Calu3 (cell line): ENCODE results near the gene RNF224. TPM values are rescaled to one million over a fixed set of nuclear protein-coding genes. Genes with fewer than 3 reads are reported as not detected.

Experiments
- BruUV-seq: library from RNA; stranded (reverse); fragments of 400-500 nt; replicated peaks from 2 replicates; lab custom pipeline; 2021; lab: Mats Ljungman, UMichigan
- CTCF ChIA-PET: fragments of 300-600 bp; sonication (Branson Sonifier 250); formaldehyde crosslinking; loops from one replicate; lab custom pipeline; 2022; ENCODE audit warnings: antibody characterized with exemption; lab: Charles Lee
- DNase-seq: peaks from one replicate; pipeline ENCODE4 v3.0.0; 2022
- H3K27ac Mint-ChIP-seq: one replicate; pipeline ENCODE4 v1.8.0; 2022; ENCODE audit warnings: mixed read lengths; ENCODE audit not compliant: unreplicated experiment
- H3K27me3 Mint-ChIP-seq: one replicate; pipeline ENCODE4 v1.8.0; 2022; ENCODE audit warnings: mixed read lengths; ENCODE audit not compliant: unreplicated experiment
- H3K36me3 Mint-ChIP-seq: one replicate; pipeline ENCODE4 v1.8.0; 2022; ENCODE audit warnings: mild to moderate bottlenecking, moderate library complexity, mixed read lengths; ENCODE audit not compliant: insufficient read depth, unreplicated experiment
- H3K4me1 Mint-ChIP-seq: one replicate; pipeline ENCODE4 v1.8.0; 2022; ENCODE audit warnings: mild to moderate bottlenecking, low read depth, mixed read lengths; ENCODE audit not compliant: unreplicated experiment
- H3K4me3 Mint-ChIP-seq: one replicate; pipeline ENCODE4 v1.8.0; 2022; ENCODE audit warnings: mild to moderate bottlenecking, low read depth, moderate library complexity, mixed read lengths; ENCODE audit not compliant: unreplicated experiment
- H3K9me3 Mint-ChIP-seq: one replicate; pipeline ENCODE4 v1.8.0; 2022; ENCODE audit warnings: low read depth, mixed read lengths; ENCODE audit not compliant: unreplicated experiment
- CTCF ChIP-seq: fragments of 200-600 bp; IDR thresholded peaks from one replicate; pipeline ENCODE4 v1.8.0; 2022; ENCODE audit warnings: antibody characterized with exemption; ENCODE audit not compliant: unreplicated experiment
- intact Hi-C: fragments of 100-400 bp; cut with micrococcal nuclease; formaldehyde crosslinking; loops from one replicate; pipeline ENCODE4 v1.10.0; 2022; ENCODE audit not compliant: unreplicated experiment
- total RNA-seq: library from RNA; stranded (reverse); gene quantifications from 2 replicates; pipeline ENCODE4 v1.2.3, GENCODE V29; 2022

The RNF224 gene
- total RNA-seq, 1 experiment from 2014 or later, result 1.6 TPM

GRCh38 chr9:137247135-137247915, 20.0 kb downstream of the RNF224 start:
- no TSS peak for BruUV-seq
- no peak overlapping the region for H3K4me3 Mint-ChIP-seq
- DNase-seq, result no peak
- CTCF ChIA-PET, result no interaction called here
- no peaks in the 10 kb centered on the region for H3K9me3 Mint-ChIP-seq
- no peaks in the 10 kb centered on the region for H3K27me3 Mint-ChIP-seq
- TF ChIP-seq CTCF, result no peak
- intact Hi-C loops, result no loop called here
- peaks cover 9% of the 10 kb centered on the region for H3K4me1 Mint-ChIP-seq
- H3K27ac Mint-ChIP-seq, result no peak overlapping the region
- H3K36me3 Mint-ChIP-seq, result peaks cover 41% of the 10 kb centered on the region

- H3K36me3 Mint-ChIP-seq, result peaks cover 36% of the 10 kb centered on the region
- no peak overlapping the region for H3K27ac Mint-ChIP-seq
- peaks cover 9% of the 10 kb centered on the region for H3K4me1 Mint-ChIP-seq
- H3K27me3 Mint-ChIP-seq, result no peaks in the 10 kb centered on the region
- H3K9me3 Mint-ChIP-seq, result no peaks in the 10 kb centered on the region
- TF ChIP-seq CTCF, result no peak
- no TSS peak for BruUV-seq
- no peak overlapping the region for H3K4me3 Mint-ChIP-seq
- intact Hi-C loops, result no loop called here
- CTCF ChIA-PET, result no interaction called here
- DNase-seq, result no peak
Measured at GRCh38 chr9:137247916-137248175, 20.5 kb downstream of the RNF224 start.

DNA sequence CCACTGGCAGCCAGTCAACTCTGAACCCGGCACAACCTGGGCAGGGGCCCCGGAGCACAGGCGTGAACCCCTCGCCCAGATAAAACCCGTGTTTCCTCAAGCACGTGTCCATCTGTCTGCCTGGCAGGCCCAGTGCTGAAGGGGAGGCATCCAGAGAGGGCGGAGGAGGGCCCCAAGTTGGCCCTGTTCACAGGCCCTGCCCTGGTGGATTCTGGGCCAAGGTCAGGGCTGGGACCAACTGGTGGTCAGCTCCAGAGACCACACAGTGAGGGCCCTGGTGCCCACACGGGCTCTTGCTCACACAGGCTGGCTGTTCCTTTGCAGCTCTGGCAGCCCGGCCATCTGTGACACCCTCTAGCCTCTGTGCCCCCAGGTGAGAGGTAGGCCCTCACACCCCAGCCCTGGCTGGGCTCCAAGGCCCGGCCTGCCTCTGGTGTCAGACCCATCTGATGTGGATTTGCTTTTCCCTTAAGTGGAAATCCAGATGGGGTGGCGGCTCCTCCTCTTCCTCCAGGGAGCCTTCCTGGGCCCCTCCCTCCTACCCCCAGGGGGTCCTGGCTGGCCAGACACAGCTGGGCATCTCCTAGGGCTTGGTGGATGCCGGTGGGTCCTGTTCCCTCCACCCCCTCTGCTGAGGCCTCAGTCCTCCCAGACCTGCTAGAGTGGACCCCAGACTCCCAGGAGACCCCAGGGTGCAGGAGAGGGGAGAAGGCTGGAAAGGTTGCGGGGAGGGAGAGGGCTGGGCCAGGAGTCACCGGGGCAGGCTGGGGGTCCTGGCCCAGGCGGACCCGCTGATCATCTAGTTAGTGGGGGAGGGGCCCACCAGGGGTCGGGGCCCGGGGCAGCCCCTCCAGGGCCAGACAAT, 23.3 kb downstream of the RNF224 start:
- TF ChIP-seq CTCF, result no peak
- H3K36me3 Mint-ChIP-seq, result peaks cover 28% of the 10 kb centered on the region
- DNase-seq, result no peak
- H3K4me1 Mint-ChIP-seq, result no peaks in the 10 kb centered on the region
- H3K4me3 Mint-ChIP-seq, result no peak overlapping the region
- H3K9me3 Mint-ChIP-seq, result no peaks in the 10 kb centered on the region
- no peak overlapping the region for H3K27ac Mint-ChIP-seq
- H3K27me3 Mint-ChIP-seq, result no peaks in the 10 kb centered on the region
- intact Hi-C loops, result no loop called here
- BruUV-seq, result no TSS peak
- CTCF ChIA-PET, result interaction anchor here (0.6 kb wide), 1 partner anchor 307 kb away, joined by 4 read pairs; no protein-coding TSS in a partner anchor

DNA sequence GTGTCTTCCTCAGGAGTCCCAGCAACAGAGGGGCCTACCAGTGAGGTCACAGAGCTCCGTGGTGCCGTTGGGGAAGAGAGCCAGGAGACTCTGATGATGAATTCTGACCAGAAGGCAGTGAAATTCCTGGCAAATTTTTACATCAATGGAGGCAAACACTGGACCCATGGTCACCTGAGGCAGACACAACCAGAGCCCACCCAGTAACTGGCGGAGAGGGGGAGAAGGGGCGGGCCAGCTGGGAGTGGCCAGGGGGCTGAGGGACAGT, 23.8 kb downstream of the RNF224 start, which contains the start of gene STPG3:
TSS of gene STPG3 (plus strand) at position 93 of the 268 bp plus-strand sequence. CDS start at position 94, 1 bp downstream.
- CTCF ChIA-PET, result interaction anchor here (0.6 kb wide), 1 partner anchor 307 kb away, joined by 4 read pairs; no protein-coding TSS in a partner anchor
- intact Hi-C loops, result no loop called here
- no peaks in the 10 kb centered on the region for H3K27me3 Mint-ChIP-seq
- TF ChIP-seq CTCF, result no peak
- DNase-seq, result no peak
- no peaks in the 10 kb centered on the region for H3K9me3 Mint-ChIP-seq
- no peaks in the 10 kb centered on the region for H3K4me1 Mint-ChIP-seq
- no TSS peak for BruUV-seq
- no peak within 1 kb of the TSS for H3K27ac Mint-ChIP-seq
- no peak within 1 kb of the TSS for H3K4me3 Mint-ChIP-seq
- H3K36me3 Mint-ChIP-seq, result peaks cover 34% of the 10 kb centered on the region
